ENCODE measurements around the gene RAB40B.
A peak's percentile ranks its signal among the peaks of the same experiment; 100 is the strongest.

RAB40B gene

DNA sequence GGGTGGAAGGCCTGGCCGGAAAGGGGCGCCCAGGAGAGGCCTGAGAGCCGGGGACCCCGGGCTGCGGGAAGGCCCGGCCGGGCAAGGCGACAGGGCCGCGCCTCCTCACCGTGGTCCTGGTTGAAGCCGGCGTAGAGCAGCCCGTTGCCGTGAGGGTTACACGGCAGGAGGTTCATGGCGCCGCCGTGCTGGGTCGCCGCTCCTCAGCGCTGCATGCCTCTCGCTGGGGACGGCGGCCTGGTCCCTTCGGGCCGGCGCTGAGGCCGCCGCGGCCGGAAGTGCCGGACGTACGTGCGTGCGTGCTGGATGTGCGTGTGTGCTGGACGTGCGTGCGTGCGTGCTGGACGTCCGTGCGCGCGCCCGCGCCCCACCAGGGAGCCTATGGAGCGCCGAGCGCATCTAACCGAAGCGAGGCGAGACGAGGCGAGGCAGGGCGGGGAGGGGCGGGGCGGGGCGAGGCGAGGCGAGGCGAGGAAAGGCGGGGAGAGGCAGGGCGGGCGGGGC lies 50.3 kb downstream of the RAB40B start, which contains the start of gene WDR45B:
TSS of gene WDR45B (minus strand) at position 280 of the 504 bp plus-strand sequence. CDS start at position 176, 104 bp downstream.
- peak; percentile 72 for DNase-seq

DNA sequence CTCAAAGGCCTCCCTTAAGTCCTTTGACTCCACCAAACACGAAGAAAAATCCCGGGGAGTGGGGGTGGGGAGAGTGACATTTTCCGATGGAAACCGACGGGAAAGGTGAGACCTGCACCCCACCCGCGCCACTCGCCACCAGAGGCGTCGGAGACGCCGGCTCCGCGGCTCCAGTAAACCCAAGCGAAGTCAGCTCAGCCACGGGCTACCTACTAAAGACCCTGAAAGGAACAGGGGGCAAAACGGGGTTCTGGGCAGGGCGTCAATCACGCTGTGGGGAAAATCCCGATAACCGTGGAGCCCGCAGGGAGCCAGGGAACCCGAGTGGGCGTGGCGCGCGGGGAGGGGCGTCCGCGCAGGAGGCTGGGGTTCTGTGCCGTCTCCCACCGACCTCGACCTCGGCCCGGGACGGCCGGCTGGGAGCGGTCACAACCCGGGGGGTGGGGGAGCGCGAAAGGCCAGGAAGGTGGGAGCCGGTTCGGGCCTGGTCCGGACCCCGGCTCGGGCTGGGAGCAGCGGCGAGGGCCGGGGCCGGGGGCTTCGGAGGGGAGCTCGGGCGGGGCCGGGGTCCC lies 50.8 kb downstream of the RAB40B start:
- no peak for DNase-seq

DNA sequence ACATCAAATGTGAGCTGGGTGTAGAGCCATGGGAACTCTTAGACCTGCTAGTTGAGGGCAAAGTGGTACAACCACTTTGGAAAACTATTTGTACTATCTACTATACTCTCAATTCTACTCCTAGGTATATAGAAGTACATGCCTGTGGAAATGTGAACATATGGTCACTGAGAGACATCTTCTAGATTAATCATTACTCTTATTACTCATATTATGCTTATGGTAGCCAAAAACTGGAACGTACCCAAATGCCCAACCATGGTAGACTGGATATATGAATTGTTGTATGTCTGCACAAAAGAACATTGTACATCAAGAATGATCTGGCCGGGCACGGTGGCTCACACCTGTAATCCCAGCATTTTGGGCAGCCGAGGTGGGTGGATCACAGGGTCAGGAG lies 53.0 kb downstream of the RAB40B start:
- no peak for DNase-seq

DNA sequence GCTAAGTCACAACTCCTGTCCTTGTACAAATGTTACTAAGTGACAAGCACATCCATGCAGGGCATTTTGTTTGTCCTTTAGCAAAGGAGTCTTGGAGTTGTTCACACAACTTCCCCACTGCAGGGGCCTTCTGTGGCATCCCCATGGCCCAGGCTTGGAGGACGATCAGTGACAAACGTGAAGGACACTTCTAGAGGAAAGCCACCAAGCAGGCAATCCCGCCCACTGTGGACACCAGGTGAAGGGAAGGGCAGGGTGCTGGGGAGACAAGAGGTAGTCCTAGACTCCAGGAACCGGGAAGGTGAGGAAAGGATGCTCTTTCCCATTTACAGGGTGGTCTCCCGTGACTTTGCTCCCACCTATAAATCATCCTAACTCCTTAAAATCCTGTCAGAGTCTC lies 54.4 kb downstream of the RAB40B start:
- DNase-seq: no peak

DNA sequence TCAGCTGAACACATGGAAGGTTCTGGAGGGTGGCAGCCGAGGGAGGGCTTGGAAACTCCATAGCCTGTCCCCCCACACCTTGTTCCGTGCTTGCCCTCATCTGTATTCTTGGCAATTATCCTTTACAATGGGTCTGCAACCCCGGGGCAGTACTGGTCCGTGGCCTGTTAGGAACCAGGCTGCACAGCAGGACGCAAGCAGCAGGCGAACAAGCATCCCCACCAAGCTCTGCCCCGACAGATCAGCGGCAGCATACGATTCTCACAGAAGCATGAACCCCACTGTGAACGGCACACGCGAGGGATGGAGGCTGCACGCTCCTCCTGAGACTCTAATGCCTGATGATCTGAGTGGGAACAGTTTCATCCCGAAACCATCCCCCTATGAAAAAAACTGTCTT lies 56.5 kb downstream of the RAB40B start:
- no peak for DNase-seq

DNA sequence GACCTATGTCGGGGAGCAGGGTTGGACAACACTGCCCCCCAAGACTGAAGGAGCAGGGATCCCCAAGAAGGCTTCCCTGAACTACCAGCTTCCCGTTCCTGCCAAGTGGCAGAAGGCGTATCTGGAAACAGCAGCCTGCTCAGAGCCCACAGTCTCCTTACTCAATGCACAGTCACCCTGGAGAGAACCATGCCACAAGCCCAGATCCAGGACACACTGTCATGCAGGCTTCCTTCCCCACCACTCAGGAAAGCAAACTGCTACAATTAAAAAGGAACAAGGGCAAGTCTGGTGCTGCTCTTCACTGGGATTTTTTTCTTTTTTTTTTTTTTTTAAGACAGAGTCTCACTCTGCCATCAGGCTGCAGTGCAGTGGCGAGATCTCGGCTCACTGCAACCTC lies 58.5 kb downstream of the RAB40B start:
- no peak for DNase-seq

- DNase-seq: no peak
Observed at GRCh38 chr17:82639628-82640027, 58.9 kb downstream of the RAB40B start.

DNA sequence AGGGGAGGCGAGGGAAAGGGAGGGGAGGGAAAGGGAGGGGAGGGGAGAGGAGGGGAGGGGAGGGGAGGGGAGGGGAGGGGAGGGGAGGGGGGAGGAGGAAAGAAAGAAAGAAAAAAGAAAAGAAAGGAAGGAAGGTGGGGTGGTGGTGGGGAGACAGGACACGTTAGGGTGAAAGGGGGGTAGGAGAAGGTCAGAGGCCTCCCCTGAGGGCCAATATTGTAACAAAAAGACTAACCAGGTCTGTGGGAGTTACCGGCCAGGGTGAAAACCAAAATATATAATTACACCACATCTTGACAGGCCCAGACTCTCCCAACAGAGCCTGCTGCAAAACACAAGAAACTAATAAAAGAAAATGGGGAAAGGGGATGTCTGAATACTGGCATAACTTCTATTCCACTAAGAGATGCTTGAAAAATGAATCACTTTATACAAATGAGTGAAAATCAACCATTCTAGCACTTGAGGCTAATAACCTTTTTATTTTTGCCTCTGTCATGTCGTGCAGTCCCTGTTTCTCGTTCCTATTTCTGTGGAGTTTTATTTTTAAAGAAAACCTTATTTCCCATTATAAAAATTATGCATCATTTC lies 60.2 kb downstream of the RAB40B start:
- no peak for DNase-seq

GRCh38 chr17:82636626-82637598 lies 61.6 kb downstream of the RAB40B start:
- DNase-seq: no peak

GRCh38 chr17:82633343-82633742 lies 65.2 kb downstream of the RAB40B start:
- no peak for DNase-seq

- no peak for DNase-seq
Observed at GRCh38 chr17:82632451-82632850, 66.0 kb downstream of the RAB40B start.

- DNase-seq: no peak
Observed at GRCh38 chr17:82631544-82631943, 67.0 kb downstream of the RAB40B start.

DNA sequence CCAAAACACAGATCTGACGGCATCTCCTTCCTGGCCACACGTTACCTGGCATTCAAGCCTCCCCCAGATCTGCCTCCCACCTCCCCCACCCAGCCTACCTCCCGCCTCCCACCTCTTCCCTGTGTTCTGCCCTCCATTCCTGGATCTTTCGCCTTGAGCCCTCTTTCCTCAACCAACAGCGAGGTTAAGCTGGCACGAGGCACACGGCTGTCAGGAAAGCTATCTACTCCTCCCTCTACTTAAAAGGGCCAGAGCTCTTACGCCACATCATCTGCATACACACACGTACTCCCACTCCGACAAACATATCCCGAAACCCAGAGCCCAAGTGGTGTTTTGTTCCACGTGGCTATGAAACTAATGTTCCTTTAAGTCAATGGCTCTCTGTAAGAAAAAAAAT lies 68.3 kb downstream of the RAB40B start:
- DNase-seq: no peak

DNA sequence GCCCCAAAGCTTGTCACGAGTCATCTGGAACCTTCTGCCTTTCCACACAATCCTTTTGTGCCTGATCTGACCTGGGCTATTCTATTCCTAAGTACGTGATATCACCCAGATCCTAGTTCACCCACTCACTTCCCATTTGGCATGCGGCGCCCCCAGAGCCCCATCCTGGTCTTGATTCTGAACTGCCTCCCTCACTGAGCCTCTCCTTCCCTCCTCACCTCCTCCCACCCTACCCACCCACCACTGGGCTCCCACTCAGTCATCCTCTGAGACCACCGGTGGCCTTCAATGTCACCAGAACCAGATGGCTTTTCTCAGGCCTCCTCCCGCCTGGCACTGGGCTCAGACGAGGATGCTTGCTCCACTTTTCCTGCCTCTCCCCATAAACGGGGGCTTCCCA lies 68.8 kb downstream of the RAB40B start:
- no peak for DNase-seq

DNA sequence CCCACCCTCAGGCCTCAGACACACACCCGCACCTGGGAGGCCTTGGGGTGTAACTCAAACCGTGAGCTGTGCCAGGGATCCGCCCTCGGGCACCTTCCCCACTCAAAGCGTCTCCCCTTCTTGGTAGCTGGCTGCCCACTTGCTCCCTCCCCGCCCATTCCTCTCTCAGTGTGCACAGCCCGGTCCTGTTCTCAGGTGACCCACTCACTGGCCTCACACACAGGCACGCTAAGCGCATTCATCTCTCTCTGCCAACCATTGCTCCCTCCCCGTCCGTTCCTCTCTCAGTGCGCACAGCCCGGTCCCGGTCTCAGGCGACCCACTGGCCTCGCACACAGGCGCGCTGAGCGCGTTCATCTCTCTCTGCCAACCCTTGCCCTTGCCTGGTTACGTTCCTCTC lies 71.1 kb downstream of the RAB40B start:
- no peak for DNase-seq

DNA sequence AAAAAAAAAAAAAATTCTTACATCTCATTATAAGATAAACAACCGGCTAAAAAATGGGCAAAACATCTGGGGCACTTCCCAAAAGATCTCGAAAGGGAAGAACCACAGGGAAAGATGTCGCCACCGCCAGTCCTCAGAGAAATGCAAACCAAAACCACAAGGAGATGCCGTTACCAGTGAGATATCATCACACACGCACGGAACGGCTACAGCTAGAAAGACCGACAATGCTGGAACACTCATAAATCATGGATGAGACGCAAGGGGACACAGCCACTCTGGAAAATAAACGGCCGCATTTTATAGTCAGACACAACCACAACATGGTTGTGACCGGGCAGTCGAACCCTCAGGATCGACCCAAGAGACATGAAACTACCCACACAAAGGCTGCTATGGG lies 74.8 kb downstream of the RAB40B start:
- DNase-seq: no peak

GRCh38 chr17:82619641-82620040 lies 78.9 kb downstream of the RAB40B start:
- DNase-seq: no peak

GRCh38 chr17:82619211-82619610 lies 79.3 kb downstream of the RAB40B start:
- no peak for DNase-seq

DNA sequence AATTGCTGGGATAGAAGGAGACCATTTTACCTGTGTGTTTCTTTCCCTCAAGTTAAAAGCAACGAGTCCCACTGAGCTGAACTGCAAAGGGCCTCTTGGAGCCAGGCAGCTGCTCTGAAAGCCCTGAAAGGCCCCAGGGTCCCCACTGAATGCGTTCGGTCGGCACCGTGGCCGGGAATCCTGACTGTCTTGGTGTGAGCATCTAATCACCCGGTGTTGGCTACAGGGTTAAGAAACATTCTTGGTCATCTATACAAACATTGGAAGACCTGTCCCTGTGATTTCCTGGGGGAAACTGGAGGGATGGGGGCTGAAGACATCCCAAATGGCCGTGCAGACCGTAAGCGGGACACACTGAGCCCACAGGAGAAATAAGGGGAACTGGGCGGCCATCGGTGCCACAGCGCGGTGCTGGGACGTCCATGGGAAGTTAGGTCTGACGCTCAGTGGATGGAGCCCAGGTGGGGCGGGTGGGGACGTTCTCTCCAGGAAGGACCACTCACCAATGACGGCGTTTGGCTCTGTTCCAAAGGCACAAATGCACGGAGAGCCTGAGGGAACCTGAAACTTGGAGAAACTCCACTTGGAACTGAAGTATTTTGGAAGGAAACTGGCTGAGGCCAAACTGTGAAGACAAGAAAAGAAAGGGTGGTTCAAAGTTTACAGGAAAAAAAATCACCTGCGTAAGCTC lies 82.3 kb downstream of the RAB40B start:
- no peak for DNase-seq

GRCh38 chr17:82615084-82616020 lies 83.1 kb downstream of the RAB40B start:
- no peak for DNase-seq

GRCh38 chr17:82614095-82614631 lies 84.3 kb downstream of the RAB40B start:
- DNase-seq: no peak

Measured in NCI-H2227 treated with DMSO at 0.1 percent for 48 hours (cell line).